Hematopoietic multipotent progenitor cell treated with erythropoietin and hydrocortisone succinate and interleukin-3 and kit ligand, for 4 days (in vitro differentiated cells): ENCODE results near the gene PAF1.
"Not testable (repeated sequence)": the region's sequence is repeated elsewhere in the genome, so short reads cannot be mapped to it uniquely, and the experiment has no call there.

ENCODE experiments used
- DNase-seq: peaks from one replicate; pipeline ENCODE4 v3.0.0-alpha.2; 2015

Gene PAF1

DNA sequence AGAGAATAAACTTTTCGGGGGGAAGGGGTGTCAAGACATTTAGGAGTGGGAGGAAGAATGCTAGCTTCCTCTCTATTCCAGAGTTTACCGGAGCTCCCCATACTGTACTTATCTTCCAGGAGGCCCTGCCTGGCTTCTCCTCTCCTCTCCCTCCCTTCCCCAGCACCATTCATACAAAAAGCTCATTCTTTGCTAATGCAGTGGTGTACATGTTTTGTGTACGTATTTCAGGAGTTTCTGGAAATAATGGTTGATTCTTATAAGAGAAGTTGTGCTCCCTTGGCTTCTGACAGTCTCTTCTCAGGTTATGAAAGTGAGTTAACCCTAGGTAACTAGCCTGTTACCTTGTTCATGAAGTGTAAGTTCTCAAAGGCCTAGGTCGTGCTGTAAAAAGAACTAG, 41.6 kb downstream of the PAF1 start:
- DNase-seq: no peak

DNA sequence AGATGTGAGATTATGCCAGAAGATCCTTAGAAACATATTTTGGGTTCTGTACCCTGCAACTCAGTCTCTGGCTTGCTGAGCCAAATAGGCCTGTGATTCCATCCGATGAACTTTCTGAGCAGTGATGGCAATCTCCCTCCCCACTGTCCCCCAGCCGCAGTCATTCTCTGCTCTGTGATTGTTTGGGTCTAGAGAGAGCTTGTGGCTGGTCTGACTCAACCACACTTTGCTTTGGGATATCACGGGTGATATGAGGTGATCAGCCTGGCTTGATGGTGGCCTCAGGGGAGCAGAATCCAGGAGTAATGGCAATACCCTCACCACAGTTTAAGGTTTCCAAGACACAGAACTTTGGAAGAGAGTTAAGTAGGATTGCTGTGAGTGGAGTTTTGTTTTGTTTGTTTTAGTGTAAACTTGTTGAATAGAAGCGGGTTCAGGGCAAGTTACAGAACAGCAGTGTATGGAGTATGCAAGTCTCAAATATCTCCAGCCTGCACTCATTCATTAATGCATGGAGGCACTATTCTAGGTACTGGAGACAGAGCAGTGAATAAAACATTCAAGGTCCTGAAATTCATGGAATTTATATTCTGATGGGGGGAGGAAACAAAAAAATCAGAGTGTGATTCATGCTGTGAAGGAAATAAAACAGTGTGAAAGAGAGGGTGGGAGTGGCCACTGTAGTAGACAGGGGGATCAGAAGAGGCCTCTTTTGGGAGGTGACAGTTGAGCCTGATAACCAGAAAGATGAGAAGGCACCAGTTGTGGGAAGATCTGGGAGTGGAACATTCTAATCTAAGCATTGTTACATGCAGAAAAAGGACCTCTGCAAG, 43.4 kb downstream of the PAF1 start:
- DNase-seq: peak; percentile 77

- DNase-seq: peak; percentile 27
These were observed 45.0 kb downstream of the PAF1 start for GRCh38 chr19:39345956-39346355.

DNA sequence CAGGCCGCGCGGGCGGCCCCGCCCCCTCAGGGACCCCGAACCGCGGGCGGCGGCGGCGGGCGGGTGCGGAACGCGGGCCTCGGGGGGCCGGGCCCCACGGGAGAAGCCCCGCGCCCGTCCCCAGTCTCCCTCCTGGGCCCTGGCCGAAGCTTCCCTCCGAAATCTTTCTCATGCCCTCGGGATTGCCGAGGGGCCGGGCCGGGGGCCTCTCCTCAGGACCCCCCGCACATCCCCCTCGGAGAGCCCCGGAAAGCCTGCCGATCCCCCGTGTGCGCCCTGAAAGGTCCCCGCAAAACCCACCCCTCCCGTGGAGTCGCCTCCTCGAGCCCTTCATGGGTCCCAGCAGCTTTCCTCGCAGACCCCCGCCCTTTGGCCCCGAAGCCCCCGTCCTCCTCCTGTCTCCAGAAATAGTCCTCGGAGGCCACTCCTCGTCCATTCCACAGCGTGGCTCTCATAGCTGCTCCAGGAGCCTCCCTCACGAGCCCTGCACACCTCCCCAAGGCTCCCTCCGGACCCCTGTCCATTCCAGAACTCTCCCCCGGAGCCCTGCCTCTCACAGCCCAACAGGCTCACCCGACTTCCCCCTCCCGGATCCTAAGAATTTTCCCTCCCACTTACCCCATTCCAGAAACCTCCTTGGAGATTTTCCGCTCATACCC, 48.1 kb downstream of the PAF1 start:
- DNase-seq: no peak

DNA sequence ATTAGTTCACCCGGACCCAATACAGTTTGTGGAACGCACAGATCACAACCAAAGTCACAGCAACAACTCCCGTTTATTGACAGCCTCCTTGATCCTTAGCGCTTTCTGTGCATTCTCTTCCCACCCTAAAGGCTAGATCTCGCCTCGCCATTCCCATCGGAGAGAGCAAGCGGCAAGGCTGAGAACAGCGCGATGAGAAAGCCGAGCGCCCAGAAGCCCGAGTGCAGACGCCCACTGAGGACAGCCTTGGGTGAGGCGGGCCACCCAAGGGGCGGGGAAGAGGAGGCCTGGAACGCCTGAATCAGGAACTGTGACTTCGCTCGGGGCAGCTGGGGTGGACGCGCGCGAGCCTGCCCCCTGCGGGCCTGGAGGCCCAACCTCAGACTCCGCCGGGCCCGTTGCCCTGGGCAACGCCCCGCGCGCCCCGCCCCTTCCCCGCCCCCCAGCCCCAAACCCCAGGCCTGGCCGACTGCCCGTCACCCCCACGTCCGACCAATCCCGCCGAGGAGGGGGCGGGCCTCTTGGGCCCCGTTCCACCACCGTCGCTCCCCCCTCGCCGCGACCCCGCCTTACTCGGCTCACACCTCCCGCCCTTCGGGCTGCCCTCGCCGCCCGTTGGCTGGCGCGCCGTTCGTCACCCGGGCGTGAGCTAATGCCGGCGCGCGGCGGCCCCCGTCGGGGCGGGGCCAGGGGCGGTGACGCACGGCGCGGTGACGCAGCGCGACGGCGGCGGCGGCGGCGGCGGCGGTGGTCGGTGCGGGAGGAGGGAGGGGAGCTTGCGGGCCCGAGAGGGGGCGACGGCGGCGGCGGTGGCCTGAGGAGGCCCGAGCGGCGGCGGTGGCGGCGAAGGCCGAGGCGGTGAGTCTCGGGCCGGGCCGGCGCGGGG, 48.9 kb downstream of the PAF1 start, which contains the start of gene SAMD4B:
Gene SAMD4B (plus strand): TSS at position 703 of the 886 bp plus-strand sequence. CDS start 14,473 bp downstream, outside the sequence.
- peak; percentile 99 for DNase-seq

- peak; percentile 61 for DNase-seq
These were observed 49.7 kb downstream of the PAF1 start for GRCh38 chr19:39341129-39341718.

DNA sequence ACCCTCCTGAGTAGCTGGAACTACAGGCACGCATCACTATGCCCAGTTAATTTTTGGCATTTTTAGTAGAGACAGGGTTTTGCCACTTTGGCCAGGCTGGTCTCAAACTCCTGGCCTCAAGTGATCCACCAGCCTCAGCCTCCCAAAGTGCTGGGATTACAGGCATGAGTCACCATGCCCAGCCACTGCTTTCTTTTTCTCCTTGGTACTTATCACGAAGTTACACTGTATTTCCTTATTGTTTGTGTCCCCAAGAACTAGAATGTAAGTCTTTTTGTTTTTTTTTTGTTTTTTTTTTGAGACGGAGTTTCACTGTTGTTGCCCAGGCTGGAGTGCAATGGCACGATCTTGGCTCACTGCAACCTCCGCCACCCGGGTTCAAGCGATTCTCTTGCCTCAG, 50.8 kb downstream of the PAF1 start:
- DNase-seq: not testable (repeated sequence)

DNA sequence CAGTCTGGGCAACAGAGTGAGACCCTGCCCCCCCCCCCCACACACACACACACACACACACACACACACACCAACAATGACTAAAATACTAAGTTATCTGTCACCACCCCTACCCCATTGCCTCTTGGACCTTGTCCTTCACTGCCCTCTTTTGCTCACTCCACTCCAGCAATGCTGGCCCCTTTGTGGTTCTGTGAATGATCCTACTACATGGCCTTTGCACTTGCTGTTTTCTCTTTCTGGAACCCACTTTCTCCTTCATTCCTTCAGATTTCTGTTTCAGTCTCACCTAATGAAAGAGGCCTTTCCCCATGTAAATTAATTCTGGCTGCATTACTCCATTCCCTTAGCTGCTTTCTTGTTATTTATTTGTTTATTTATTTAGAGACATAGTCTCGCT, 51.2 kb downstream of the PAF1 start:
- DNase-seq: no peak

DNA sequence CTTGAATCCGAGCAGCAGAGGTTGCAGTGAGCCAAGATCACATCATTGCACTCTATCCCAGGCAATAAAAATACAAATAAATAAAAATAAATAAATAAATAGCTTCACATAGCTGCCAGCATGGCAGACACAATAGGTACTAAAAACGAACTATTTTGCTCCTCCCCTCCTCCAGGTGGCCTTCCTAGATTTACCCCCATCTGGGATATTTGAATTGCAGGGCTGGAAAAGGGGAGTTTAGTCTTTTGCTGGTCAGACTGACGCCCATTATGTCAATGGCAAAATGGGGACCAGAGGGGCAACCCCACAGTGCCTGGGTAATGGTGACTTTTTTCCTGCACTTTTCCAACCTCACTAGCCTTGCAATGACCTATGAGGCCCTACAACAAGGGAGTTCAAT, 54.4 kb downstream of the PAF1 start:
- DNase-seq: no peak
